GM19328 (cell line): ENCODE data around the gene ZEB2.
"Not testable (repeated sequence)": the region's sequence is repeated elsewhere in the genome, so short reads cannot be mapped to it uniquely, and the experiment has no call there.

Experiments used
- ATAC-seq: cut with Tn5 transposase; IDR thresholded peaks from one replicate; pipeline ENCODE4 v1.9.1; 2021; ENCODE audit warnings: mild to moderate bottlenecking, moderate library complexity; ENCODE audit not compliant: unreplicated experiment

ZEB2 gene

GRCh38 chr2:144390424-144391020 lies 129.4 kb downstream of the ZEB2 start:
- no peak for ATAC-seq

- ATAC-seq, result no peak
These were observed 130.0 kb downstream of the ZEB2 start for GRCh38 chr2:144389930-144390311.

GRCh38 chr2:144389151-144389929 lies 130.6 kb downstream of the ZEB2 start:
- no peak for ATAC-seq

- no peak for ATAC-seq
These were observed 134.5 kb downstream of the ZEB2 start for GRCh38 chr2:144385381-144385780.

- ATAC-seq, result no peak
These were observed 136.3 kb downstream of the ZEB2 start for GRCh38 chr2:144383571-144384100.

GRCh38 chr2:144382849-144383248 lies 137.1 kb downstream of the ZEB2 start:
- ATAC-seq, result peak; percentile 92

- no peak for ATAC-seq
These were observed 138.2 kb downstream of the ZEB2 start for GRCh38 chr2:144381716-144382115.

- ATAC-seq, result no peak
These were observed 140.0 kb downstream of the ZEB2 start for GRCh38 chr2:144379851-144380311.

- ATAC-seq, result no peak
These were observed 141.4 kb downstream of the ZEB2 start for GRCh38 chr2:144378551-144378950.

- no peak for ATAC-seq
These were observed 142.0 kb downstream of the ZEB2 start for GRCh38 chr2:144377914-144378313.

- ATAC-seq, result no peak
These were observed 143.0 kb downstream of the ZEB2 start for GRCh38 chr2:144376926-144377325.

GRCh38 chr2:144376460-144376859 lies 143.5 kb downstream of the ZEB2 start:
- no peak for ATAC-seq

GRCh38 chr2:144374163-144374661 lies 145.7 kb downstream of the ZEB2 start:
- peak; percentile 46 for ATAC-seq

- ATAC-seq, result no peak
These were observed 147.4 kb downstream of the ZEB2 start for GRCh38 chr2:144372410-144373080.

GRCh38 chr2:144370937-144371584 lies 148.9 kb downstream of the ZEB2 start:
- no peak for ATAC-seq

GRCh38 chr2:144369416-144369815 lies 150.5 kb downstream of the ZEB2 start:
- ATAC-seq, result no peak

- ATAC-seq, result no peak
These were observed 153.0 kb downstream of the ZEB2 start for GRCh38 chr2:144366825-144367429.

GRCh38 chr2:144364944-144365738 lies 154.8 kb downstream of the ZEB2 start:
- no peak for ATAC-seq

- ATAC-seq, result not testable (repeated sequence)
These were observed 155.7 kb downstream of the ZEB2 start for GRCh38 chr2:144364247-144364646.

GRCh38 chr2:144362401-144362800 lies 157.5 kb downstream of the ZEB2 start:
- no peak for ATAC-seq
